ENCODE data around the gene ZNF81.
"Not testable (repeated sequence)": the region's sequence is repeated elsewhere in the genome, so short reads cannot be mapped to it uniquely, and the experiment has no call there.

Gene ZNF81

DNA sequence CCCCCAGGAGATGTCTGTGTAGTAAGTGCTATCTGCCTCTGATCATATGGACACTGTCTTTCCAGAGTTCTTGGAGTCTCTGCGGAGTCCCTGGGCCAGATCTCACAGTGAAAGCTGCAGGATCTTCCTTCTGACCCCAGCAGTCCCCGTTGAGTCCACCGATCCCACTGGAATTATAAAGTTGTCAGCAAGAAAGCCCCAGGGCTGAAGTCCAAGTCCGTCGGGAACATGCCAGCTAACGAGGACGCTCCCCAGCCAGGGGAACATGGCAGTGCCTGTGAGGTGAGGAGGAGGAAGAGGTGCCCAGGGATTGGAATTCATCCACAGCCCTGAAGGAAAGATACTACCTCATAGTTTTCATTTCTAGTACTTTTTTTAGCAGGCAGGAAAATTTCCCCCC is 9.3 kb downstream of the ZNF81 start:
- no peak for DNase-seq

DNA sequence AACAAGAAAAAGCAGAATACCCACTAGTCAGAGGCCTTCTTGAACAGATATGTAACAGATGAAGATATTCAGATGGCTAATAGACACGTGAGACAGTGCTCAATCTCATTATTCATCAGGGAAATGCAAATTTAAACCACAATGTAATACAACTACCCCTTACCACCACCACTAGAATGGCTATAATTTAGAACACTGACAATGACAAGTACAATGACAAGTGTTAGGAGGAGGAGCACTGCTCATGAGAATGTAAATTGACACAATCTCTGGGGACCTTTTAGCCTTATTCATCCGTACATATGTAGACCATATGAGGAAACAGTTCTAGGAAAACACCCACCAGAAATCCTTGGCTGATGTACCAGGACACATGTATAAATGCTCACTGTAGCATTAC is 13.1 kb downstream of the ZNF81 start:
- no peak for DNase-seq

DNA sequence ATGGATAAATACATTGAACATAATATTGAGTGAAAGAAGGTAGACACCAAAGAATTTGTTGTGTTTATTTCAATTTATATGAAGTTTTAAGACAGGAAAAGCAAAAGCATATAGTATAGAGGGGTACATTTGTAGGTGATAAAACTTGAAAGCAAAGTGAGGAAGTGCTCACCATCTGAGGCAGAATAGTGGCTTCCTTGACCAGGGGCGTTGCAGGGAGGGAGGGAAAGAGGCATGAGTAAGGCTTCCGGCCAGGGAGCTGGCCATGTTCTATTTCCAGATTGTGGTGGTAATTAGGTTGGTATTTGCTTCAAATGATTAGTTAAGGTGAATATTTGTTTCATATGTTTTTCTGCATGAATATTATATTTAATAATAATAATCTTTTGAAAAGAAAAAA is 13.7 kb downstream of the ZNF81 start:
- not testable (repeated sequence) for DNase-seq

DNA sequence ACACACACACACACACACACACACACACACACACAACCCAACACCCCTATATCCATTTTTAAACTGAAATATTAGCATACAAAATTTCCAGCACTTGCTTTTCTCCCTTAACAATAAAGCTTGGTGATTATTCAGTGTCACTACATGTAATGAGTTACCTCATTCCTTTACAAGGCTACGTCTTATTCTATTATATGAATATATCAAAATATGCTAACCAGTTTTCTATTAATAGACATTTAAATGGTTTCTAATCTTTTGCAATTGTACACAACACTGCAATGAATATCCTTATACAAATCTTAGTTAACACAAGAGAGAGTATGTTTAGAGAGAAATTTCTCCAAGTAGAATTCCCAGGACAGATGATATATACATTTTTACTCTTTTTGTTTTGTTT is 14.2 kb downstream of the ZNF81 start:
- no peak for DNase-seq

DNA sequence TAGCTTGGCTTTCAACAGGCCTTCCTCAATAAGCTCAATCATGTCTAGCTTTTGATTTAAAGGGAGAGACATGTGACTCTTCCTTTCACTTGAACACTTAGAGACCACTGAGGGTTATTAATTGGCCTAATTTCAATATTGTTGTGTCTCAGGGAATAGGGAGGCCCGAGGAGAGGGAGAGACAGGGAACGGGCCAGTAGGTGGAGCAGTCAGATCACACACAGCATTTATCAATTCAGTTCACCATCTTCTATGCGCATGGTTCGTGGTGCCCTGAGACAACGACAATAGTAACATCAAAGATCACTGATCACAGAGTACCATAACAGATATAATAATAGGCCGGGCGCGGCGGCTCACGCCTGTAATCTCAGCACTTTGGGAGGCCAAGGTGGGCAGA is 17.8 kb downstream of the ZNF81 start:
- peak; percentile 40 for DNase-seq

DNA sequence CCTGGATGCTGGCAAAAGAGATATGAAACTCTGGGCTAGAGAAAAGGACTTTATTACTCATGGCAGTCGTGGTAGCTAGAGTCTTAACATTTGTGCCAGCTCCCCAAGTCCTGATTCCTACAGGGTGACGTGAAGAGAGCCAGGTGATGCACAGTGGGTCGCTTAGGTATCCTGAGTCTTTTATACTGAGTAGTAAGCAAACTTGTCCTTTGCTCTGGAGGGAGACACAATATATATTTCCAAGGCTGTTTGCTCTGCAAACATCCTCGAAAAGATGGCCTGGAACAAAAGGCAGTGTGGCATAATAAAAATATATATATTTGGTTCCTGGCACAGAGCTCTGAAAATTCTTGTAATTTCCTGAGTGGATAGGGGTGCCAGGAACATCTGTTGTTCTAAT is 23.0 kb downstream of the ZNF81 start:
- DNase-seq, result no peak

DNA sequence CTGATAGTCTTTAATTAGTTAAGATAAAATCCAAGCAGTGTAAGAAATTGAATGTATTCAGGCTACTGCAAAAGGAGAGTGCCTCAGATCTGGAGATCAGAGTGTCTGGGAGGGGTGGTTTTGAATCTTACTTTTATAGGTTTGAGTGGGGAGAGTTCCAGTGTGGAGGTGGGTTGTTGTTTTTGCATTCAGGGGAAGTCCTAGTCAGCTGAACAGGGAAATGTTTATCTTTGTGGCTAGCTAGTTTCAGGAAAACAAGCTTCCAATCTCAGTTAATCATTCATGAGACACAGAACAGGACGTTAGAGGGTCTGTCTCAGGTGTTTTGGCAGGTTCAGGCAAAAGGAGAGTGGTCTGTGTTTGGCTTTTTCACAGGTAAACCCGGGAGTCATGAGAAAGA is 26.0 kb downstream of the ZNF81 start:
- DNase-seq, result no peak

DNA sequence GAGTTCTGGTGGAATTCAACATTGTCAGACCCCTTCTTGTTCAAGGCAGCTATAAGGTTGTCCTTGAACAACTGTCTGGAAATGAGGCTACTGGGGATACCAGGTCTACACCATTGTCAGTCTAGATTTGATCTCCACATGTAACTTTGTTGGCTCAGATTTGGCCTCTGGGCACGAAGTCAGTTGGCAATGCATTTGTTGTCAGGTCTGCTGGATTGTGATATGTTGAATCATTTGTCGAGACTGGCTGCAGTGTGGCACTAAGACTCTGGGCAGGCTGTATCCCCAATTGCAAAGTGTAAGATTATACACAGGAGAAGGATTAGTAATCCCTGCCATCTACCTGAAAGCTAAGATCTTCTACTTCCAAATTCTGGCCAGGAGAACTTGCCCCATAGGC is 26.5 kb downstream of the ZNF81 start:
- no peak for DNase-seq

DNA sequence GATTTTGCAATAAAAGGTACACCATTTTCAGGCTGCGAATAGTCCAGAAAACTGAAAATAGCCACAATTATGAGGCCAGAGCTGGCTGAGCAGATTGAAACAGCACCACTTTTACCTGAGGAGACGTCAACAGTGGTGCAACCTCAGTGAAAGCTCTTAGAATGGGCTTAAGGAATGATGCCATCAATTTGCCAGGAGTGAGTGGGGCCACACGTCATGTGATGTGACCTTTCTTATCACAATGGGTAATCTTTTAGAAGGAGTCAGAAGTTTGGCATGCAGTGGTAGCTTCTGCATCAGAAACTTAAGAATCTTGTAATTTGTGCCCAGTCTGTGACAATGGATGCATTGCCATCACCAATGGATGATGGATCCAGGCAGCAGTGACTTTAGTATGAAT is 27.6 kb downstream of the ZNF81 start:
- no peak for DNase-seq

DNA sequence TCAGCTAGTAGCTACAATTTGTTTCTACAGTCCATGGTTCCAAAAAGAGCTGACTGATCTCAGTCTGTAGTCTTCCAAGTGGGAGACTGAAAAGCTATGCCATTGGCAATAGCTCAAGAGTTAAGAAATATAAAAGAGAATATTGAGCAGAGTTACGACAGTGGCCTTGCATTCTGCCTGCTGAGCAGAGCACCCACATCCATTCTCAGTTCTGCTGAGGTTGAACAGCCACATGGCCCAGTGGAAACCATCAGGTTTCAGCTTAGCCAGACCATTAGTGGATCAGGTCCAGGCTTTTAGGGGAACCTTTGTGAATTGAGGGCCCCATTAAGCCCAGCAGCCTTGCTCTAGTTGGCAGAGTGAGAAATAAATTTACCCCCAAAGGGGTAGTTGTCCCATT is 28.1 kb downstream of the ZNF81 start:
- no peak for DNase-seq

DNA sequence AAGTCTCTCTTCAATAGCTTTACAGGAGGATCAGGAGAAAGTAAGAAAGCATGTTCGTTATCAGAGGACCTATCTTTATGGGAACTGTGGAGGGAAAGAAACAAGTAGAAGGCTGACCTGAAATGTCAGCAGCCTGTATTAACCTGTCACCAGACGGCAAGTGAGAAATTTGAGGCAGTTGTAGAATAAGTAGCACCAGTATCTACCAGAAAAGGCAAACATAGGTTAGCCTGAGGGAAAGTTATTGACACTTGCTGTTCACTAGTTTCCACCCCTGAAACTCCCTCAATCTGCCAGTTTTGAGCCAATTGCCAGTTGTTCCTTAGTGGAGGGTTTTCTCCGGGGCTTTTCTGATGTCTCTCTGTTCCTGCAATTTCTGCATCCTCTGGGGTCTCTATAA is 36.4 kb downstream of the ZNF81 start:
- DNase-seq, result no peak

DNA sequence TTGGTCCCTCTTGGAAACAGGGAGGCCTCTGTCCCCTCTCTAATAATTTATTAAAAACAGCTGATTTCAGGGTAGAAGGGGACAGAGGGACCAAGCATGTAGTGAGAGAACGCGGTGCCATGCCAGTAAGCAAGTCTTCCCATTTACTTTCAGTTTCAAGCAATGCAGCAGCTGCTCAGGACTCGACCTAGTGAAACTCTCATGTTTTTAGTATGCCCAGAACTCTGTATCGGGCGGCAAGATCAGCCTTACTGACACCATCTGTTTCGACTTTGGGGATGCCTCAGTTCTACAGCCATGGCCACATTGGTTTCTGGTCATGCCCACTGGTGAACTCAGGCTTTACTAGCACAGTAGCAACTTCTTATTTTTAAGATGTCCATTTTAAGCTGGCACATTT is 40.6 kb downstream of the ZNF81 start:
- DNase-seq, result no peak

DNA sequence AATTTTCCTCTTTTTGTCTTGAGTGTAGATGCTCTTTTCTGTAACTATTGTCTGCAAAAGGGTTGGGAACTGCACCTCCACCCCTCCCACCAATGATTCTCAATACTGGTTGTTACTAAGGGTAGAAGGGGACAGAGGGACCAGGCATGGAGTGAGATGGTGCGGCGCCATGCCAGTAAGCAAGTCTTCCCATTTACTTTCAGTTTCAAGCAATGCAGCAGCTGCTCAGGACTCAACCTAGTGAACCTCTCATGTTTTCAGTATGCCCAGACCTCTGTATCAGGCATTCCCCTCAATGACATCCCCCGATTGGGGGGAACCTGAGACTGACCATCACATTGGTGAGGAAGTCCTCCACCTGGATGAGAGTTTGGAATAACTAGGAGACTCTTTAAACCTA is 41.5 kb downstream of the ZNF81 start:
- no peak for DNase-seq

DNA sequence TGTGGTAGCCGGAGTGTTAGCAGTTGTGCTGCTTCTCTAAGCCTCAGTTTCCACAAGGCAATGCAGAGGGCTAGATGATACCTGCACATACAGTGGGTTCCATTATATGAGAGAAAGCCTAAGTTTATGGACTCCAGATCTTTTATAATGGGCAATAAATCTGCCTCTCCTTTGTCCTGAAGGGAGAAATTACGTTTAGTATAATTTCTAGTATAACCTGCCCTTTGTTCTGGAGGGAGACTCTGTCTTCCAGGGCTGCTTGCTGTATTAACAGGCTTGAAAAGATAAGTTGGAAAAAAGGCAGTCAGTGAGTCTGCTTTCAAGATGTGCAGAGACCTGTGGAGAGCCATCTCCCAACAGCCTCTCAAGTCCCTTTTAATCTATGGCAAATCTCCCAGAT is 42.8 kb downstream of the ZNF81 start:
- no peak for DNase-seq

DNA sequence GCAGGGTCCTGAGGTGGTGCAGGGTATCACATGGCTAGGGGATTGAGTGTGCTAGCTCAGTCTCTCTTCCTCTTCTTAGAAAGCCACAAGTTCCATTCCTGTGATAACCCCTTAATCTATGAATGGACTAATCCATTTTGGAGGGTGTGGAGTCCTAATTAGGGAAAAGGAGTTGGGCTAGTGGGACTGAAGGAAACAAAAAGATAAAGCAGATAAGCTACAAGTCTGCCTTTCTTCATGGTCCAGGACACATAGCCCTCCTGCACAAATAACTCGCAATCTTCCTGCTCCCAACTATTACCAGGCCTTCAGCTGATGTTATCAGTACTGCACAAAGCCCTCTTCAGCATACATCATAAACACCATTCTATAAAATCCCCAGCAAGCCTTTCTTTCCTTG is 44.2 kb downstream of the ZNF81 start:
- no peak for DNase-seq

DNA sequence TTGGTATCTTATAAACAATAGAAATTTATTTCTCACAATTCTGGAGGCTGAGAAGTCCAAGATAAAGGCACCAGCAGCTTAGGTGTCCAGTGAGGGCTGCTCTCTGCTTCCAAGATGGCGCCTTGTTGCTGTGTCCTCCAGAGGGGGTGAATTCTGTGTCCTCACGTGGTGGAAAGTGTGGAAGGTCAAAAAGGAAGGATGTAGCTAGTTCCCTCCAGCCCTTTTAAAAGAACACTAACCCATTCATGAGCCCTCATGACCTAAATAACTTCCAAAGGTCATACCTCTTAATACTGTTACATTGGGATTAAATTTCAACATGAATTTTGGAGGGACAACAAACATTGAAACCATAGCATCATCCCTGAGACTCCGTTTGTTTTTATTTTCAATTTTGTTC is 48.8 kb downstream of the ZNF81 start:
- DNase-seq, result no peak

DNA sequence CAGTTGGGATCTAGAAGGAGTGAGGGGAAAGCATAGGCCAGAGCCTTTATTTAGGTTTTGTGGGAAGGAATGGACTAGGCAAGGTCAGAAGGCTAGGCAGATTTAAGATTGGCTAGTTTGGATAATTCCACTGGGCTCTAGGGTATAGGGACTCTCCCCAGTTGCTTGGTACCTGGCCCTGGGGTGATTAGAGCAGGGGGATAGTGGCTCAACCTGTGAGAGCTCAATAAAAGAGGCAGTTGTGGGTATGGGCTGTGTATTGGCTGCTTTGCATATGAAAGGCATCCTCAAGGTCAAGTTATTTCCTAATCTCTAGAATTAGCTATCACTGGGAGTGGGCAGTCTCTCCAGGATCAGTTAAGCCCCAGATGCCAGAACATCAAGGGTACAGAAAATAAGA is 61.3 kb downstream of the ZNF81 start:
- no peak for DNase-seq

DNA sequence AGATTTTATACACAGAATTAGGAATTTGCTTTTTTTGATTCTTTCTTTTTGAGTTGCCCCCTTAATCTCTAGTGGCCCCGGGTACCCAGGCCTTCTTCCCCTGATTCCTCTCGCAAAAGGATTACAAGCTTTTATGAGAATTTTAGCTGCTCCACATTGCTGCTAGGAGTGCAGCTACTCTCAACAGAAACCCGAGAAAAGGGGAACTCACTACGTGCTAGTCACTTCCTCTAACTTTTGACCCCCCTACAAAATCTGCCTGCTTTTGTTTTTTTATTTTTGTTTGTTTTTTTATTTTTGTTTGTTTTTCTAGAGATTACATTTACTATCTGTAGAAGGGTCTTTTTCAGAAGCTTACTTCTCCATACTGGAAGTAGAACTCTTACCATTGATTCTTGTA is 64.1 kb downstream of the ZNF81 start:
- DNase-seq, result no peak

DNA sequence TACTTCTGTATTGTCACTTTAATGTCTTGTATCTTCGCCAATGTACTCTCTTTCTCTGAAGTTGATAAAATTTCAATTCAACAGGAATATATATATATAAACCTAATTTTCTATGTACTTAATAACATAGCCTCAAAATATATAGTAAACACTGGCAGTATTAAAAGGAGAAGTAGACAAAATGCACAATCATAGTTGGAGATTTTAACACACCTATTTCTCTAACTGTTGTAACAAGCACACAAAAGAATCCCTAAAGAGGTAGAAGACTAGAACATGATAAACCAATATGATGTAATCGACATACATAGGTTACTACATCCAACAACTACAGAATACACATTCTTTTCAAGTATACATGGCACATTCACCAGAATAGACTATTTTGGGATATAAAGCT is 65.5 kb downstream of the ZNF81 start:
- no peak for DNase-seq

DNA sequence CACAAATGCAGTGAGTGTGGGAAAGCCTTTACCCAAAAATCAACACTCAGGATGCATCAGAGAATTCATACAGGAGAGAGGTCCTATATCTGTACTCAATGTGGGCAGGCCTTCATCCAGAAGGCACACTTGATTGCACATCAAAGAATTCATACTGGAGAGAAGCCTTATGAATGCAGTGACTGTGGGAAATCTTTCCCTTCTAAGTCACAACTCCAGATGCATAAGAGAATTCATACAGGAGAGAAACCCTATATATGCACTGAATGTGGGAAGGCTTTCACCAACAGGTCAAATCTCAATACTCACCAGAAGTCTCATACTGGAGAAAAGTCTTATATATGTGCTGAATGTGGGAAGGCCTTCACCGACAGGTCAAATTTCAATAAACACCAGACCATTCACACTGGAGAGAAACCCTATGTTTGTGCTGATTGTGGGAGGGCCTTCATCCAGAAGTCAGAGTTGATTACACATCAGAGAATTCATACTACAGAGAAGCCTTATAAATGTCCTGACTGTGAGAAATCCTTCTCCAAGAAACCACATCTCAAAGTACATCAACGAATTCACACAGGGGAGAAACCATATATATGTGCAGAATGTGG is 79.3 kb downstream of the ZNF81 start:
- DNase-seq, result no peak

DNA sequence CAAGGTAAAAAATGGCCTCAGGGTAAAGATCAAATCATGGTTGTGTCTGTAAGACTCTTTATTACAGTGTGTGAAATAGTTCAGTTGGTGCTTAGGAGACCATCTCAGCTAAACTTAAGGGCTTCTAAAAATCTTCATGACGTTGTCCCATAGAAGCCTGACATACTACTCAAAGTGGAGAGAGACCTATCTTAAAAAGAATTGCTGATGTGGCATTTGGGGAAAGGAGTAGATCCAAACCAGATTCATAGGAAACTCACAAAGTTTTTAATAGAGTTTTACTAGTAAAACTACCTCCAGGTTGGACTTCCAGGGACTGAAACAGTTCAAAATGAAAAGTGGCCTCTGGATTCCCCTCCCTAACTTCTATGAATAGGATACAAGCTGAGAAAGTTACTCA is 81.6 kb downstream of the ZNF81 start:
- DNase-seq, result no peak

DNA sequence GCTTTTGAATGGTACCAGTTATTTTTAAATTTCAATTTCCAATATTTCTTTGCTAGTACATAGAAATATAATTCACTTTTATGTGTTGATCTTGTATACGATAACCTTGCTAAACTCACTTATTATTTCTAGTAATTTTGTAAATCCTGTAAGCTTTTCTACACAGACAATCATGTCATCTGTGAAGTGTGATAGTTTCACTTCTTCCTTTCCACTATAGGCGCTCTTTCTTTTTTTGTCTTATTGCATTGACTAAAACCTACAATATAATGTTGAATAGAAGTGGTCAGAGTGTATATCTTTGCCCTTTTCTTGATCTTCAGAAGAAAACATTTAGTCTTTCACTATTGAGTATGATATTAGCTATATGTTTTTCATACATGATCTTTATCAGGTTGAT is 90.5 kb downstream of the ZNF81 start:
- no peak for DNase-seq

DNA sequence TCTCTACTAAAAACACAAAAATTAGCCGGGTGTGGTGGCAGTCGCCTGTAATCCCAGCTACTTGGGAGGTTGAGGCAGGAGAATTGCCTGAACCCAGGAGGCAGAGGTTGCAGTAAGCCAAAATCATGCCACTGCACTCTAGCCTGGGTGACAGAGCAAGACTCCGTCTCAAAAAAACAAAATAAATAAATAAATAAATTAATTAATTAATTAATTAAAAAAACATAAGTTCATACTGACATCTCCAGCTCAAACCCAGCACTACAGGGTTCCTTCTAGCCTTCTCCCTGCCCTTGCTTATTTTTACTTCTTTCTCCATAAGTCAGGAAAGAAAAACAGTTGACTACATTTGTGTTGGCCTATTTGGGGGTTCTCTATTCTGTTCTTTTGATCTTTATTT is 95.3 kb downstream of the ZNF81 start:
- not testable (repeated sequence) for DNase-seq

DNA sequence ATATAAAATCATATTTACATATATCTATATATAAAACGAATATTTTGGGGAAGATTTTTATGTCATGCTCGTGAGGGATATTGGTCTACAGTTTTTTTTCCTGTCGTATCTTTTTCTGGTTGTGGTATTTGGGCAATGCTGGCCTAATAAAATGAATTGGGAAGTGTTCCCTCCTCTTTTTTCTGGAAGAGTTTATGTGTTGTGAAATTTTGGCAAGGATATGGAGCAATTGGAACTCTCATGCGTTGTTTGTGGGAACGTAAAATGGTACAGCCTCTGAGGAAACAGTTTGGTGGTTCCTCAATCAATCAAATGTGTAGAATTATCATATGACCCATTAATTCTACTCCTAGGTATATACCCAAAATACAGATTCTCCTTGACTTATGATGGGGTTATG is 97.2 kb downstream of the ZNF81 start:
- DNase-seq, result no peak

DNA sequence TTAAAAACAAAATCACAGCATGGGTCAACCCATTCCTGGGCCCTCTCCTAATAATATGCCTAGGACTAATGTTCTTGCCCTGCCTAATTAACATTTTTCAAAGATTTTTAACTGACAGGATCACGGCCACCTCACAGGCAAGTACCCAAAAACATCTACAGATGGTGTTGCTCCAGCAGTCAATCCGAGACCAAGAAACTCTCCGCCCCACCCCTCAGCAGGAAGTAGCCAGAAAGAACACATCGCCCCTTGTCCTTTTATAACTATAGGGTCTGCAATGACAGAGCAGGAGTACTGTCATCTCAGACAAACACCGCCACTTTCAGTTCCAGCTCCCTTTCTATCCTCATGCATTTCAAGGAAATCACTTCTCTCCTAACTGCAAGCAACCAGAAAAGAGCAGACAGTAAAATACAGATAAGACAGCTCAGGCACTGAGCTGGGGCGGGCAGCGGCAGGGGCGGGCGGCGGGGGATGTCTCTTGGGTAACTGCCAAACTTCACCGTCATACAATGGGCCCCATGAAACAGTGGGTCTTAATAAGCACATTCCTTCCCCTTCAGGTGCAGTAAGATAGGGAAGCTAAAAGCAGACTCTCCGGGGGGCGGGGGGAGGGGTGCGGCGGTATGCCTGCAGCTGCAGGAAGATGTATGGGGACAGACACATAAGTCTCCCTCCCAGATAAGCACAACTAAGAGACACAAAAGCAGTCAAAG is 99.7 kb downstream of the ZNF81 start:
- no peak for DNase-seq
